Peyer's patch (tissue), 4 donors: ENCODE results near the gene CSMD2.

ENCODE experiments used
- POLR2A ChIP-seq, 2 donors: fragments of 450-650 bp; IDR thresholded peaks; one replicate each; pipeline ENCODE4 v1.5.1; 2017; ENCODE audit warnings: antibody characterized with exemption in 2 of 2, mild to moderate bottlenecking in 2 of 2, moderate library complexity in 2 of 2
- TF ChIP-seq, protein P1 (sequence below), 6 experiments: fragments of 450-650 bp in 4 of 6; fragments of 200-600 bp in 2 of 6; sonication (generic) in 1 of 6; IDR thresholded peaks; one replicate each; pipeline ENCODE4 v1.5.1; 2017 to 2019; ENCODE audit warnings: antibody characterized with exemption in 6 of 6, mild to moderate bottlenecking in 3 of 6, moderate library complexity in 1 of 6

DNA sequence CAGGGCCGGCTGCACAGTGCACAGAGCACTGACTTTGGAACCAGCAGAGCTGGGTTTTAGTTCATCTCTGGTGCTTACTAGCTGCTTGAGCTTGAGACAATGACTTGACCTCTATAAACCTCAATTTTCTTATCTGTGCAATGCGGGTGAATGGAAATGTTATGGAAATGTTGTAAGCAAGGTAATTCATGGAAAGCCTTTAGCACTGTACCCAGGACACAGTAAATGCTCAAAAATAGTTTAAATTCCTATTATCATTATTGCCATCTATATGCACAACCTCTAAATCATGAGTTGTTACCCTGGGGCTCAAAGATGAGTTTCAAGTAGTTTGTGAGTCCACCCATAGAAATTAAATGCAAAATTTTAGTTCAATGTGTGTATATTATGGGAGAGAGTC lies 99.5 kb downstream of the CSMD2 start:
- TF ChIP-seq, protein P1, sequence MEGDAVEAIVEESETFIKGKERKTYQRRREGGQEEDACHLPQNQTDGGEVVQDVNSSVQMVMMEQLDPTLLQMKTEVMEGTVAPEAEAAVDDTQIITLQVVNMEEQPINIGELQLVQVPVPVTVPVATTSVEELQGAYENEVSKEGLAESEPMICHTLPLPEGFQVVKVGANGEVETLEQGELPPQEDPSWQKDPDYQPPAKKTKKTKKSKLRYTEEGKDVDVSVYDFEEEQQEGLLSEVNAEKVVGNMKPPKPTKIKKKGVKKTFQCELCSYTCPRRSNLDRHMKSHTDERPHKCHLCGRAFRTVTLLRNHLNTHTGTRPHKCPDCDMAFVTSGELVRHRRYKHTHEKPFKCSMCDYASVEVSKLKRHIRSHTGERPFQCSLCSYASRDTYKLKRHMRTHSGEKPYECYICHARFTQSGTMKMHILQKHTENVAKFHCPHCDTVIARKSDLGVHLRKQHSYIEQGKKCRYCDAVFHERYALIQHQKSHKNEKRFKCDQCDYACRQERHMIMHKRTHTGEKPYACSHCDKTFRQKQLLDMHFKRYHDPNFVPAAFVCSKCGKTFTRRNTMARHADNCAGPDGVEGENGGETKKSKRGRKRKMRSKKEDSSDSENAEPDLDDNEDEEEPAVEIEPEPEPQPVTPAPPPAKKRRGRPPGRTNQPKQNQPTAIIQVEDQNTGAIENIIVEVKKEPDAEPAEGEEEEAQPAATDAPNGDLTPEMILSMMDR (IDR thresholded peaks at IDR 0.05): no peak
- TF ChIP-seq POLR2A (IDR thresholded peaks at IDR 0.05): no peak
